ENCODE results near the gene SRCIN1. TPM values are rescaled to one million over a fixed set of nuclear protein-coding genes. Genes with fewer than 3 reads are reported as not detected.

Gene SRCIN1
- total RNA-seq, 1 donor from 2014 or later, result 3.5 TPM

Other genes with a start within 250 kb of the SRCIN1 start
- gene ARHGAP23, start 177.5 kb downstream of the SRCIN1 start, total RNA-seq, result 73.7 TPM
- 0.49 TPM for gene EPOP, start 69.0 kb upstream of the SRCIN1 start, total RNA-seq
- gene MLLT6, start 99.3 kb upstream of the SRCIN1 start, total RNA-seq, result 23.4 TPM
- gene CISD3, start 124.4 kb upstream of the SRCIN1 start, total RNA-seq, result 1.6 TPM
- gene PCGF2, start 142.4 kb upstream of the SRCIN1 start, total RNA-seq, result 5.5 TPM
- 106 TPM for gene PSMB3, start 146.8 kb upstream of the SRCIN1 start, total RNA-seq
- gene PIP4K2B, start 193.6 kb upstream of the SRCIN1 start, total RNA-seq, result 27.7 TPM
- gene CWC25, start 219.4 kb upstream of the SRCIN1 start, total RNA-seq, result 16.8 TPM
- gene RPL23, start 247.8 kb upstream of the SRCIN1 start, total RNA-seq, result 2,261 TPM